Activated T-cell treated with anti-CD3 and anti-CD28 coated beads, Interleukin-2, amount 50 U/mL, for 24 hours (primary cell): Measurements from ENCODE around the gene CNTN4.

Source experiments
- DNase-seq: peaks from one replicate; pipeline ENCODE4 v3.0.0-alpha.2; 2020
- H3K27ac Mint-ChIP-seq: 2 replicates; pipeline ENCODE4 v1.8.0; 2020; ENCODE audit warnings: mild to moderate bottlenecking, mixed read lengths
- H3K27me3 Mint-ChIP-seq: 2 replicates; pipeline ENCODE4 v1.8.0; 2020; ENCODE audit warnings: mixed read lengths
- H3K36me3 Mint-ChIP-seq: 2 replicates; pipeline ENCODE4 v1.8.0; 2020; ENCODE audit warnings: low read depth, mixed read lengths
- H3K4me1 Mint-ChIP-seq: 2 replicates; pipeline ENCODE4 v1.8.0; 2020; ENCODE audit warnings: low read depth, mixed read lengths
- H3K4me3 Mint-ChIP-seq: 2 replicates; pipeline ENCODE4 v1.8.0; 2020; ENCODE audit warnings: mild to moderate bottlenecking, moderate library complexity, mixed read lengths
- H3K9me3 Mint-ChIP-seq: 2 replicates; pipeline ENCODE4 v1.8.0; 2020; ENCODE audit warnings: mixed read lengths

Gene CNTN4

DNA sequence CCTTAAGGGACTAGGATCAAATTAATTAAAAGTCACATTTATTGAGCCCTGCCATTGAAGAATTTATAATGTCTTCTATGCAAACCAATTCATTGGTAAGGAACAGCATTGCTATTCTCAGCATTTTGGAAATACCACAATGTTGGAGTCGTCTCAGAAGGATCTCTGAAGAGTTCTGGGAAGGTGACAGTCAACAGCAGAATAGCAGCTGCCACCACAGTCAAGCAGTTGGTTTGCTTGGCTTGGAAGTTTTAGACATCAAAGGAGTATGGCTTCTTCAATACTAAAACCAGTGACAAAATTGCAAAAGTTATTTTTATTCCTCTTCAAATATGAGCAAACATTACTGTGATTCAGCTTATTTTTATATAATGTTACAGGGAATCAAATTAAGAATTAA is 167.9 kb downstream of the CNTN4 start:
- H3K36me3 Mint-ChIP-seq = no peaks in the 10 kb centered on the region
- H3K27ac Mint-ChIP-seq = no peak overlapping the region
- H3K4me3 Mint-ChIP-seq = no peak overlapping the region
- no peaks in the 10 kb centered on the region for H3K4me1 Mint-ChIP-seq
- H3K9me3 Mint-ChIP-seq = no peaks in the 10 kb centered on the region
- no peaks in the 10 kb centered on the region for H3K27me3 Mint-ChIP-seq
- no peak for DNase-seq

DNA sequence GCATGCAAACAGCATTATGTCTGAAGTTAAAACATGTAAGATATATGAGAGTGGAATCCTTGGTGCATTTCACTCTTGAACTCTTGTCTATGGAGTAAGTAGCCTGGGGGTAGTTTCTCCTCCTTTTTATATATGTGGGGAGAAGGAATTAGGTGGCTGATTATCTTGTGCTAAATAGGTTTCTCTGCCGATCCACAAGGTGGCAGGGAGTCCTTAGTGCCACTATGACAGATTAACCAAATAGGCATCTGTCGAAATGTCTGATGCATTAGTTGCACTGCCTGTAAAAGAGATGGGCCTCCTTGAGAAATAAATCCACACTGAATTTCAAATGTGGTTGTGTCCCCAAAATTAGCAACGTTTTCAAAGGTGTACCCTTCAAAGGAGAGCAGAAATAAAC is 170.1 kb downstream of the CNTN4 start:
- Mint-ChIP-seq H3K9me3 (no peaks in the 10 kb centered on the region), H3K27ac (no peak overlapping the region), H3K27me3 (no peaks in the 10 kb centered on the region), H3K4me3 (no peak overlapping the region), H3K36me3 (no peaks in the 10 kb centered on the region), H3K4me1 (no peaks in the 10 kb centered on the region)
- no peak for DNase-seq

DNA sequence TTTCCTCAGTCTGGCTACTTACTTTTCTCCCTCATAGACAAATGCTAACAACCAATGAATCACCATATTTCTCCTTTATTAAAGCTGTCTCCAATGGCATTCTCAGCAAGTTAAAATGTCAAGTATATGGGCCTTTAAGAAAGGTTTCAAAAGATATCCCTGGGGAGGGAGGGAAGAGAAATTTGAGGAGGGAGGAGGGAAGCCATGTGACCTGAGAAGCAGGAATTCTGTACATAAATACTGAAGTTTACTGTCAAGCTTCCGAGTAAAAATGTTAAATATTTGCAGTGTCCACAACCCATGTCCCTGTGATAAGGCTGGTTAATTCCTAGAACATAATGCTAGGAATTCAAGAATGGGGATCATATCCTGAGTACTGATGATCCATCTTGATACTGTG is 175.9 kb downstream of the CNTN4 start:
- H3K9me3 Mint-ChIP-seq = peaks cover 2% of the 10 kb centered on the region
- H3K27ac Mint-ChIP-seq = no peak overlapping the region
- no peak for DNase-seq
- no peaks in the 10 kb centered on the region for H3K4me1 Mint-ChIP-seq
- H3K36me3 Mint-ChIP-seq = no peaks in the 10 kb centered on the region
- H3K27me3 Mint-ChIP-seq = no peaks in the 10 kb centered on the region
- no peak overlapping the region for H3K4me3 Mint-ChIP-seq

DNA sequence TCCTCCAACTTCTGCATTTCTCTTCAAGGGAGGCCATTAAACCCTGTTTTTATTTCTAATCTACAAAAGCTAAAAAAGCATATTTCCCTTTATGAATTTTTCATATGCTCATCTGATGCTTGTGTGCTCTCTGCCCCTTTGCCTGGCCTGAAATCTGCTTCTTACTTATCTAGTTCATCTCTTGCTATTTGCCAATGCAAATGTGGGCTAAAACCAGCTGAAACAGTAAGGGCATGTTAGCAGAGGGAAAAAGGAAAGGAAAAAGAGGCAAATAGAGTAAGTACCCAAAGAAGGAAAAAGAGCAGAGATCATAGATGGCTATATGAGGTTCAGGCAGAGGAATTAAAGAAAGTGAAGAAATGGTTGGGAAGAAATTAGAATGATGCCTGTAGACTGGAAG is 185.2 kb downstream of the CNTN4 start:
- Mint-ChIP-seq H3K27ac (no peak overlapping the region), H3K4me1 (no peaks in the 10 kb centered on the region), H3K4me3 (no peak overlapping the region), H3K9me3 (no peaks in the 10 kb centered on the region), H3K27me3 (no peaks in the 10 kb centered on the region), H3K36me3 (no peaks in the 10 kb centered on the region)
- no peak for DNase-seq

DNA sequence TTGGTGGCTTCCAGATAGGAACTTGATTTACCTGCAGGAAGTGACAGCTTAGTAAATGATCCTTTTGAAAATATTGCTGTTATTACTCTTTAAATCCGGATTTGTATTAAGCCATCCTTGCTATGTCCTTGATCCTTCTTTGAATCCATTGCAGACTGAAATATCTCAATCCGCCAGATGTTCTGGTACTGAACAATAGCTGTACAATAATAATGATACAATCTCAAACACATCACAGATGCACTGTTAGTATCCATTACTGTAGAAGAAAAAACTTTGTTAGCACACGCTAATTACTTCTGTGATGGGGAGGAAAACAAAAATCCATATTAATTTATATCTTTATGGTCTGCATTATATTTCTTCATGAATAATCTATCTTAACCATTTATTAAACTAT is 202.3 kb downstream of the CNTN4 start:
- Mint-ChIP-seq H3K27ac (no peak overlapping the region), H3K9me3 (no peaks in the 10 kb centered on the region), H3K4me3 (no peak overlapping the region), H3K27me3 (no peaks in the 10 kb centered on the region), H3K4me1 (no peaks in the 10 kb centered on the region), H3K36me3 (no peaks in the 10 kb centered on the region)
- DNase-seq = no peak

DNA sequence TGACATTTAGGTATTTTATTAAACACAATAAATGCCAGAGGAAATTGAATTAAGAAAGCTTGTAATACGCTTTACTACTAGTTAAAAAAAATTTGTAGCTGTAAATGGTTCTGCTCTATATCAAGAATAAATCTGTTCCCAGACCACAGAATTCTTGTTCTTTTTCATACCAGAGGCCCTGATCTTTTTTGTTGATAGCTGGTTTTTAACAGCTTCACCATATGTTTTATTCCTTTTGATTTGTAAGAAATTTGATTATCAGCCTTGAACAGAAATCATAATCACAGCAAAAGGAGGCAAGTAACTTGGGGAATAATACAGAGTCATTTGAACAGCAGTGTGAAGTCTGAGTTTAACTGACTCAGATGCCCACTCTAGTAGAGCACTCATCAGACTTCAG is 202.7 kb downstream of the CNTN4 start:
- Mint-ChIP-seq H3K9me3 (no peaks in the 10 kb centered on the region), H3K27ac (no peak overlapping the region), H3K27me3 (no peaks in the 10 kb centered on the region), H3K4me1 (no peaks in the 10 kb centered on the region), H3K36me3 (no peaks in the 10 kb centered on the region), H3K4me3 (no peak overlapping the region)
- DNase-seq = no peak

DNA sequence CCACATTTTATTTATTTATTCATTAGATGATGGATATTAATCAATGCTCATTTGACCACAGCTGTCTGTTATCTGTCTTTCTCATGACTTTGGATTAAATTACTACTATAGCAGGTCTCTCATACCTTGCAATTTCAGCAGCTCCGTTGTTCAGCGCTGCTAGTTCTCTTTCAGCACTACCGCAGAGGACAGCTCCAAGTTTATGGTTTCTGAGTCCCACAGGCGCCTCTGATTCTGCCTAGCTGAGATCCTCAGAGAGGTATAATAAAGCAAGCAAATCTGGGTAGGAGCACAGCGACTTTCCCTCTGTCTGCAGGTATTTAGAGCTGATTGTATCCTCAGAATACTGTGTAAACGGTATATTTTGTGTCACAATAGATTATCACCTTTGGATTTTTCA is 204.9 kb downstream of the CNTN4 start:
- Mint-ChIP-seq H3K36me3 (no peaks in the 10 kb centered on the region), H3K27ac (no peak overlapping the region), H3K9me3 (peaks cover 5% of the 10 kb centered on the region), H3K4me1 (no peaks in the 10 kb centered on the region), H3K4me3 (no peak overlapping the region), H3K27me3 (no peaks in the 10 kb centered on the region)
- DNase-seq = no peak

DNA sequence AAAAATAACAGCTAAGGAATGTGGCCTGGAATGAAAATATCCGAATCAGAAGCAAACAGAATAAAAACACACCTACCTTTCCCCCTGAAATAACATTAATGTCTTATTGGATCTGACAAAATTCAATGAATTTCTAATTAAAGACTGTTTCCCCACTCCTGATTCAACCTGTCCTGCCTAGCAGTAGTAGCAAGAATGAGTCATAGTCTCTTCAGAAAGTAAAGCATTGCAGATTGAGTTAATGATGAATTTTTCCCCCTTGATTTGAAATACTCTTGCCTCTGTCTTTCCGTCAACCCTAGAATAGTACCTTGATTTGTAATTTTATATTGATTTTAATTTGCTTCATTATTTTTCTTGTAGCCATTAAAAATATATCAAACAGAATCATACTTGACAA is 212.4 kb downstream of the CNTN4 start:
- no peak overlapping the region for H3K4me3 Mint-ChIP-seq
- no peak overlapping the region for H3K27ac Mint-ChIP-seq
- no peak for DNase-seq
- peaks cover 5% of the 10 kb centered on the region for H3K9me3 Mint-ChIP-seq
- no peaks in the 10 kb centered on the region for H3K4me1 Mint-ChIP-seq
- no peaks in the 10 kb centered on the region for H3K27me3 Mint-ChIP-seq
- H3K36me3 Mint-ChIP-seq = no peaks in the 10 kb centered on the region

DNA sequence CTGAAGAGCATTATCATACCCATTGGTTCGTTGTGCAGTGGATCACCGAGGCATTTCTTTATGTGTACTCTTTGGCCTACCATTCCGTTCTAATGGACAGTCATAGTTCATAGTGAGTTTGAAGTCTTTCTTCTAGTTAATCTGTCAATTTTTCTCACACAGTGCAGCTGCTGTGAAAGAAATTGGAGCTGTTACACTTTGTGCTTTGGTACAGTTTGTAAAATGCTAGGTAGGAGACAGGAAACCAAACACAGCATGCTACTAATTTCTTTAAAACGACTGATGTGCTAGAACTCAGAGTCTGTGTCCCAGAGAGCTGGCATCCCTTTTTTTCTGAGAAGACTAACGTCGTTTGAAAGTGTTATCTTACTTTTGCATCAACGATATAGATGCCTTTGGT is 218.9 kb downstream of the CNTN4 start:
- no peaks in the 10 kb centered on the region for H3K27me3 Mint-ChIP-seq
- no peak overlapping the region for H3K27ac Mint-ChIP-seq
- no peaks in the 10 kb centered on the region for H3K9me3 Mint-ChIP-seq
- no peak overlapping the region for H3K4me3 Mint-ChIP-seq
- no peaks in the 10 kb centered on the region for H3K4me1 Mint-ChIP-seq
- DNase-seq = no peak
- no peaks in the 10 kb centered on the region for H3K36me3 Mint-ChIP-seq

DNA sequence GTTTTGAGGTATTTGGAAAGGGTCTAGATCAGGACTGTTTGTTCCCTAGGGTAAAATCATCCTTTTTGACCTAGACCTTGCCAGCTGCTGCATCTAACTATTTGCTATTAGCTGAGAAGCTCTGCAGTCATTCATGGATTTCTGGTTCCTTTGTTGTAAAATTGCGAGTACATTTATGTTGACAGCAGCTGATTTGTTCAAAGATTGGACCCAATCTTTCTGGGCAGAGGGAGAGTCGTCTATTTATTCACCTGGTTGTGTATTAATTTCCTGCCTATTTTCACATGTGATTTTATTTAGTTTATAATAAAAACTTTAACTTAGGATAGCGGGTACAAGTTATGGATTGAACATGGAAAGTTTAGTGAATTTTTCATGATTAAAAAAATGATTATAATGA is 236.3 kb downstream of the CNTN4 start:
- H3K36me3 Mint-ChIP-seq = no peaks in the 10 kb centered on the region
- H3K4me1 Mint-ChIP-seq = no peaks in the 10 kb centered on the region
- H3K4me3 Mint-ChIP-seq = no peak overlapping the region
- DNase-seq = no peak
- H3K27me3 Mint-ChIP-seq = no peaks in the 10 kb centered on the region
- H3K9me3 Mint-ChIP-seq = no peaks in the 10 kb centered on the region
- no peak overlapping the region for H3K27ac Mint-ChIP-seq

DNA sequence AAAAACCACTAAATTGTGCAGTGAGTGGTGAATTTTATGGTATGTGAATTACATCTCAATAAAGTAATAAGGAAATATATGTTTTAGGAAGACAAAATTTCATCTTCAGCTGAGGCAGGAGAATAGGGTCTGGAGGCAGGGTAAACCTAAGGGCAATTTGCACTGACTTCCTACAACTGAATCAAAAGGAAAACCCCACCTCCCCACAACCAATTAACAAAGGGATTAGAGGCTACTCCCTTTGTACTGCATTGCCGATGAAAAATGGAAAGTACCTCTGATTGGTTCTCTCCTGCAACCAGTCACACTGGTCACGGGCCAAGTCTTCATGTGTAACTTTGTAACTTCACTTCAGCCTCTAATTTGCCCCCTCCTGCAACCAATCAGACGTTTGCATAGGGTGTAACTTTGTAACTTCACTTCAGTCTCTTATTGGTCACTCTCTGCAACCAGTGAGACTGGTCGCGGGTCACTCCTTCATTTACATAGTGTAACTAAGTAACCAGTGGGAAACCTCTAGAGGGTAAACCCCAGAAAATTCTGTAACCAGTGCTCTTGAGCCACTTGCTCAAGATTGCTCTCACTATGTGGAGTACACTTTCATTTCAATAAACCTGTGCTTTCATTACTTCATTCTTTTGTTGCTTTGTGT is 244.5 kb downstream of the CNTN4 start:
- no peaks in the 10 kb centered on the region for H3K36me3 Mint-ChIP-seq
- H3K9me3 Mint-ChIP-seq = no peaks in the 10 kb centered on the region
- DNase-seq = no peak
- no peak overlapping the region for H3K4me3 Mint-ChIP-seq
- H3K4me1 Mint-ChIP-seq = no peaks in the 10 kb centered on the region
- H3K27me3 Mint-ChIP-seq = no peaks in the 10 kb centered on the region
- H3K27ac Mint-ChIP-seq = no peak overlapping the region

DNA sequence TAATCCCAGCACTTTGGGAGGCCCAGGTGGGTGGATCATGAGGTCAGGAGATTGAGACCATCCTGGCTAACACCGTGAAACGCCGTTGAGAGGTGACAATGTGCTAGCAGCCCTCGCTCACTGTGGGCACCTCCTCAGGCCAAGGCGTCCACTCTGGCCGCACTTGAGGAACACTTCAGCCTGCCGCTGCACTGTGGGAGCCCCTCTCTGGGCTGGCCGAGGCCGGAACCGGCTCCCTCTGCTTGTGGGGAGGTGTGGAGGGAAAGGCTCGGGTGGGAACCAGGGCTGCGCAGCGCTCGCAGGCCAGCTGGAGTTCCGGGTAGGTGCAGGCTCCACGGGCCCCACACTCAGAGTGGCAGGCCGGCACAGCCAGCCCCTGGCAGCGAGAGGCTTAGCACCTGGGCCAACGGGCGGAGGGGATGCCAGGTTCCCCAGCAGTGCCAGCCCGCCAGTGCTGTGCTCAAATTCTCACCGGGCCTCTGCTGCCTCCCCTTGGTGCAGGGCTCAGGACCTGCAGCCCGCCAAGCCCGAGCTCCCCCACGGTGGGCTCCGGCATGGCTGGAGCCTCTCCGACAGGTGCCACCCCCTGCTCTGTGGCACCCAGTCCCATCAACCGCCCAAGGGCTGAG is 253.6 kb downstream of the CNTN4 start:
- peaks cover 3% of the 10 kb centered on the region for H3K4me1 Mint-ChIP-seq
- no peaks in the 10 kb centered on the region for H3K36me3 Mint-ChIP-seq
- no peak for DNase-seq
- peaks cover 4% of the 10 kb centered on the region for H3K9me3 Mint-ChIP-seq
- H3K4me3 Mint-ChIP-seq = no peak overlapping the region
- H3K27ac Mint-ChIP-seq = no peak overlapping the region
- H3K27me3 Mint-ChIP-seq = no peaks in the 10 kb centered on the region

DNA sequence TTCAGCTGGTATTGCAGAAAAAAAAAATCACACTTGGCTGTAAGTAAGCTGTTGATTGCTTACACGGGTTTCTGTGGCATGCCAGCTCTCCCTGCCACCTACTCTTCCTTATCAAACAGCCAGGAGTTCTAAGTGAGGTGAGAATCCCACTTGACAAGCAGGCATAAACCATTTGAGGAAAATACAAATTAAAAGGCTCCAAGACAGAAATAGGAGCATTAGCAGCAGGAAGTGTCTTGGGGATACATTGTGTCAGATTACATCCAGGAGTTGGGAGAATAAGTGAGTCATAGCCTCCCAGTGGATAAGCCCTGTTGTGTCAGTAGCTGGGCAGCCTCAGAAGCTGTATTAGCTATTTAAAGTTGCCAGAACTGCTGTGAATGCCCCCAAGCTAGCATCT is 256.0 kb downstream of the CNTN4 start:
- Mint-ChIP-seq H3K36me3 (no peaks in the 10 kb centered on the region), H3K9me3 (peaks cover 4% of the 10 kb centered on the region), H3K27me3 (no peaks in the 10 kb centered on the region), H3K4me1 (peaks cover 3% of the 10 kb centered on the region), H3K4me3 (no peak overlapping the region), H3K27ac (no peak overlapping the region)
- no peak for DNase-seq

DNA sequence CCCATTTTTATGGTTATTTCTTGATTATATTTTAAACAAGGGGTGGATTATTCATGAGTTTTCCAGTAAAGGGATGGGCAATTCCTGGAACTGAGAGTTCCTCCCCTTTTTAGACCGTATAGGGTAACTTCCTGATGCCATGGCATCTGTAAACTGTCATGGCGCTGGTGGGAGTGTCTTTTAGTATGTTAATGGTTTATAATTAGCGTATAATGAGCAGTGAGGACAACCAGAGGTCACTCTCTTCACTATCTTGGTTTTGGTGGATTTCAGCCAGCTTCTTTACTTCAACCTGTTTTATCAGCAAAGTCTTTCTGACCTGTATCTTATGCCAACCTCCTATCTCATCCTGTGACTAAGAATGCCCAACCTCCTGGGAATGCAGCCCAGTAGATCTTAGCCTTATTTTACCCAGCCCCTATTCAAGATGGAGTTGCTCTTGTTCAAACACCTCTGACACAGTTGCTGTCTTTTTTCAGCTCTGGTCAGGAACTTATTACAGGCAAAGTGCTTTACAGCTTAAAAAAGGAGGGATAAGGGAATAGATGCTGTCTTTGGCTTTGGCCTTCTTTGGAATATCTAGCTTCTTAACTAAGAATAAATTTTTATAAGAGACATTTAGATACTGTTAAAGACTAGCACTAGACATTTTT is 257.8 kb downstream of the CNTN4 start:
- no peak for DNase-seq
- H3K9me3 Mint-ChIP-seq = peaks cover 4% of the 10 kb centered on the region
- peaks cover 3% of the 10 kb centered on the region for H3K4me1 Mint-ChIP-seq
- no peaks in the 10 kb centered on the region for H3K36me3 Mint-ChIP-seq
- no peak overlapping the region for H3K4me3 Mint-ChIP-seq
- no peaks in the 10 kb centered on the region for H3K27me3 Mint-ChIP-seq
- no peak overlapping the region for H3K27ac Mint-ChIP-seq

DNA sequence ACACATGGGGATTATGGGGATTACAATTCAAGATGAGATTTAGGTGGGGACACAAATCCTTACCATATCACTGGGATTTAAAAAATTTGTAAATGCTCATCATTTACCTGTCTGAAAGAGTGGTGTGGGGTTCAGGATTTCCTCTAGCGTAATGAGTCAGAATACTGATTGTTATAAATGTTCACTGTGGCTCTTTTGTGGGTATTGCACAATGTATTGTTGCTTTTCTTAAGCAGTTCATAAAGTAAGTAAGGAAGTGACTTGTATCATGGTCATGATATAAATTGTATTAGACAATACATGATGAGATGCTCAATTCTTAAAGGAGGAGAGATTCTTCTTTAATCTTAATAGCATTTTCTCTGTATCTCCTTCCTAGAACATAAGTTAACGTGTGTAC is 262.1 kb downstream of the CNTN4 start:
- DNase-seq = no peak
- Mint-ChIP-seq H3K27me3 (no peaks in the 10 kb centered on the region), H3K36me3 (no peaks in the 10 kb centered on the region), H3K9me3 (no peaks in the 10 kb centered on the region), H3K4me1 (peaks cover 2% of the 10 kb centered on the region), H3K27ac (no peak overlapping the region), H3K4me3 (no peak overlapping the region)
